GM23248 (cell line): ENCODE measurements around the gene SLC10A4. TPM values are rescaled to one million over a fixed set of nuclear protein-coding genes. Genes with fewer than 3 reads are reported as not detected.
"Not testable (repeated sequence)": the region's sequence is repeated elsewhere in the genome, so short reads cannot be mapped to it uniquely, and the experiment has no call there.

Experiments used
- DNase-seq: peaks from one replicate; pipeline ENCODE4 v3.0.0-alpha.2; 2015
- H2AFZ ChIP-seq: fragments of 200-600 bp; sonication (generic); 2 replicates; pipeline ENCODE4 v1.6.1; 2016; ENCODE audit warnings: antibody characterized with exemption
- H3F3A ChIP-seq: fragments of 200-600 bp; sonication (generic); 2 replicates; pipeline ENCODE4 v1.6.1; 2016; ENCODE audit warnings: mild to moderate bottlenecking, antibody characterized with exemption, mixed run types; ENCODE audit not compliant: insufficient read depth
- H3K27ac ChIP-seq: fragments of 200-600 bp; sonication (generic); 2 replicates; pipeline ENCODE4 v1.5.1; 2016; ENCODE audit warnings: mild to moderate bottlenecking
- H3K27me3 ChIP-seq: fragments of 200-600 bp; sonication (generic); replicated peaks from 2 replicates; pipeline ENCODE4 v1.6.1; 2016; ENCODE audit warnings: mild to moderate bottlenecking; ENCODE audit not compliant: insufficient read depth
- H3K36me3 ChIP-seq: fragments of 200-600 bp; sonication (generic); 2 replicates; pipeline ENCODE4 v1.6.1; 2016; ENCODE audit warnings: low read depth, mild to moderate bottlenecking
- H3K4me1 ChIP-seq: fragments of 200-600 bp; sonication (generic); 2 replicates; pipeline ENCODE4 v1.6.1; 2016; ENCODE audit warnings: mild to moderate bottlenecking; ENCODE audit not compliant: insufficient read depth
- H3K4me2 ChIP-seq: fragments of 200-600 bp; sonication (generic); one replicate; pipeline ENCODE4 v1.6.1; 2016; ENCODE audit warnings: mild to moderate bottlenecking; ENCODE audit not compliant: unreplicated experiment
- H3K4me3 ChIP-seq: fragments of 200-600 bp; sonication (generic); 2 replicates; pipeline ENCODE4 v1.5.1; 2016; ENCODE audit warnings: mild to moderate bottlenecking
- H3K79me2 ChIP-seq: fragments of 200-600 bp; sonication (generic); 2 replicates; pipeline ENCODE4 v1.6.1; 2016; ENCODE audit warnings: mild to moderate bottlenecking; ENCODE audit not compliant: insufficient read depth
- H3K9ac ChIP-seq: fragments of 200-600 bp; sonication (generic); 2 replicates; pipeline ENCODE4 v1.6.1; 2016; ENCODE audit warnings: mild to moderate bottlenecking
- H3K9me2 ChIP-seq: fragments of 200-600 bp; sonication (generic); 2 replicates; pipeline ENCODE4 v1.6.1; 2016; ENCODE audit warnings: mixed run types, mild to moderate bottlenecking, moderate library complexity; ENCODE audit not compliant: insufficient read depth
- H3K9me3 ChIP-seq: fragments of 200-600 bp; sonication (generic); one replicate; pipeline ENCODE4 v1.6.1; 2017; ENCODE audit warnings: low read depth
- H4K20me1 ChIP-seq: fragments of 200-600 bp; sonication (generic); 2 replicates; pipeline ENCODE4 v1.6.0; 2016; ENCODE audit not compliant: insufficient read depth
- EZH2 ChIP-seq: fragments of 200-600 bp; sonication (generic); IDR thresholded peaks from 2 replicates; pipeline ENCODE4 v1.6.1; 2018; ENCODE audit warnings: antibody characterized with exemption, mild to moderate bottlenecking; ENCODE audit not compliant: insufficient read depth, poor library complexity, severe bottlenecking
- EZH2phosphoT487 ChIP-seq: fragments of 200-600 bp; sonication (generic); IDR thresholded peaks from 2 replicates; pipeline ENCODE4 v1.6.1; 2018; ENCODE audit warnings: antibody characterized with exemption, moderate library complexity, mild to moderate bottlenecking, low read depth; ENCODE audit not compliant: insufficient read depth
- WGBS, 2 experiments: methylation state at CpG; one replicate each; pipeline ENCODE4 v1.1.6; 2015 to 2017; ENCODE audit warnings: low lambda C conversion rate in 2 of 2, low coverage in 1 of 2; ENCODE audit errors: missing lambda C conversion rate in 2 of 2; 5-methylcytosine and 5-hydroxymethylcytosine counted together
- in situ Hi-C: fragments of 300-500 bp; cut with MboI; formaldehyde crosslinking; loops from 2 replicates; pipeline ENCODE4 v1.15.0; 2020
- polyA plus RNA-seq: library from polyadenylated mRNA; unstranded; fragments of >200 nt; fragmentation: Nextera tagmentation; extraction: Ambion mirVana; gene quantifications from 2 replicates; pipeline ENCODE4 v1.2.1, GENCODE V29; 2016
- total RNA-seq: library from RNA; depleted of rRNA; stranded (reverse); fragments of >200 nt; shearing (Covaris generic); gene quantifications from 2 replicates; pipeline ENCODE4 v1.2.3, GENCODE V29; 2014

SLC10A4 gene
- total and polyA plus RNA-seq, 2 experiments from 2014 or later, result not detected

- Histone ChIP-seq H3K9me2 (no peaks in the 10 kb centered on the region), H3K79me2 (no peaks in the 10 kb centered on the region), H3K9ac (no peak overlapping the region), H3K4me3 (no peak overlapping the region), H3K36me3 (no peaks in the 10 kb centered on the region), H3K4me2 (no peak overlapping the region), H3K27me3 (no peaks in the 10 kb centered on the region), H3K27ac (no peak overlapping the region), H4K20me1 (no peaks in the 10 kb centered on the region), H2AFZ (peak overlapping the region; percentile 49; the same call in 1 of the 2 replicates), H3K9me3 (no peaks in the 10 kb centered on the region), H3F3A (no peaks in the 10 kb centered on the region), H3K4me1 (no peaks in the 10 kb centered on the region)
- WGBS, 2 experiments, result 8 to 13% methylated on average over 3 of the region's 3 CpGs
- TF ChIP-seq EZH2 (no peak), EZH2phosphoT487 (no peak)
- DNase-seq, result peak; percentile 31
- in situ Hi-C loops, result no loop called here
Measured at GRCh38 chr4:48445704-48446103, 37.4 kb upstream of the SLC10A4 start.

- 57 to 58% methylated on average over 1 of the region's 1 CpG for WGBS, 2 experiments
- H3K27ac ChIP-seq, result no peak overlapping the region
Measured at GRCh38 chr4:48446642-48447041, 36.5 kb upstream of the SLC10A4 start.

GRCh38 chr4:48449151-48449550 lies 34.0 kb upstream of the SLC10A4 start:
- in situ Hi-C loops, result no loop called here
- WGBS, 2 experiments, result 86 to 88% methylated on average over 10 of the region's 10 CpGs
- TF ChIP-seq EZH2phosphoT487, result no peak
- TF ChIP-seq EZH2, result no peak

More at GRCh38 chr4:48446642-48447041, 36.5 kb upstream of the SLC10A4 start:
- Histone ChIP-seq H3K4me3 (no peak overlapping the region), H3K36me3 (no peaks in the 10 kb centered on the region), H3K4me2 (no peak overlapping the region), H2AFZ (no peak overlapping the region), H3F3A (no peaks in the 10 kb centered on the region), H3K9me3 (no peaks in the 10 kb centered on the region), H3K4me1 (no peaks in the 10 kb centered on the region), H4K20me1 (no peaks in the 10 kb centered on the region), H3K79me2 (no peaks in the 10 kb centered on the region), H3K9me2 (no peaks in the 10 kb centered on the region), H3K27me3 (no peaks in the 10 kb centered on the region), H3K9ac (no peak overlapping the region)
- DNase-seq, result no peak
- in situ Hi-C loops, result no loop called here
- TF ChIP-seq EZH2phosphoT487 (no peak), EZH2 (no peak)

DNA sequence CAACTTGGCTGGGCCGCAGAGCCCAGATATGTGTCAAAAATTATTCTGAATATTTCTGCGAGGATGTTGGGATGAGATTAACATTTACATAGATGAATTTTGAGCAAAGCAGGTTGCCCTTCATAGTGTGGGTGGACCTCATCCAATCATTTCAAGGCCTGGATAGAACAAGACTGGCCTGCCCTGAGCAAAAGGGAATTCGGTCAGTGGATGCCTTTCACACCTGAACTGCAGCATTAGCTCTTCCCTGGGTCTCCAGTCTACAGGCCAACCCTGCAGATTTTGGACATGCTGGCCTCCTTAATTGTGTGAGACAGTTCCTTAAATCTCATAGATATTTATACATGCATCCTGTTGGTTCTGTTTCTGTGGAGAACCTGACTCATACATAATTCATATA lies 32.4 kb upstream of the SLC10A4 start:
- Histone ChIP-seq H3K27me3 (no peaks in the 10 kb centered on the region), H3K9me3 (no peaks in the 10 kb centered on the region), H3K9ac (no peak overlapping the region), H2AFZ (no peak overlapping the region), H4K20me1 (no peaks in the 10 kb centered on the region), H3K4me1 (no peaks in the 10 kb centered on the region), H3K79me2 (no peaks in the 10 kb centered on the region), H3K27ac (no peak overlapping the region), H3K4me2 (no peak overlapping the region), H3K4me3 (no peak overlapping the region), H3K9me2 (no peaks in the 10 kb centered on the region), H3K36me3 (no peaks in the 10 kb centered on the region), H3F3A (no peaks in the 10 kb centered on the region)
- WGBS, 2 experiments, result 69 to 78% methylated on average over 3 of the region's 3 CpGs
- no peak for DNase-seq
- in situ Hi-C loops, result no loop called here
- no peak for TF ChIP-seq EZH2
- TF ChIP-seq EZH2phosphoT487, result no peak

More at GRCh38 chr4:48449151-48449550, 34.0 kb upstream of the SLC10A4 start:
- Histone ChIP-seq H3K4me2 (no peak overlapping the region), H4K20me1 (no peaks in the 10 kb centered on the region), H3K9me2 (no peaks in the 10 kb centered on the region), H2AFZ (no peak overlapping the region), H3K36me3 (no peaks in the 10 kb centered on the region), H3K4me3 (no peak overlapping the region), H3F3A (no peaks in the 10 kb centered on the region), H3K79me2 (no peaks in the 10 kb centered on the region), H3K9me3 (no peaks in the 10 kb centered on the region), H3K9ac (no peak overlapping the region), H3K4me1 (no peaks in the 10 kb centered on the region), H3K27me3 (no peaks in the 10 kb centered on the region), H3K27ac (no peak overlapping the region)
- DNase-seq, result no peak

GRCh38 chr4:48451656-48452055 lies 31.5 kb upstream of the SLC10A4 start:
- in situ Hi-C loops, H3F3A ChIP-seq: not testable (repeated sequence)
- 43 to 50% methylated on average over 3 of the region's 3 CpGs for WGBS, 2 experiments

More at GRCh38 chr4:48451656-48452055, 31.5 kb upstream of the SLC10A4 start:
- not testable (repeated sequence) for H3K36me3 ChIP-seq, H3K9me3 ChIP-seq, H3K4me2 ChIP-seq, H3K4me3 ChIP-seq, H2AFZ ChIP-seq, H3K9ac ChIP-seq, DNase-seq, H4K20me1 ChIP-seq, H3K9me2 ChIP-seq, H3K27ac ChIP-seq, H3K4me1 ChIP-seq, H3K79me2 ChIP-seq, H3K27me3 ChIP-seq
